Activated T-helper 9 cell treated with anti-CD3 and anti-CD28 coated beads, Interleukin-2, amount 50 U/mL, for 16 hours (primary cell): ENCODE data around the gene CRABP2.
A peak's percentile ranks its signal among the peaks of the same experiment; 100 is the strongest.

Experiments
- DNase-seq: peaks from one replicate; pipeline ENCODE4 v3.0.0-alpha.2; 2020; ENCODE audit warnings: low read depth

The CRABP2 gene

DNA sequence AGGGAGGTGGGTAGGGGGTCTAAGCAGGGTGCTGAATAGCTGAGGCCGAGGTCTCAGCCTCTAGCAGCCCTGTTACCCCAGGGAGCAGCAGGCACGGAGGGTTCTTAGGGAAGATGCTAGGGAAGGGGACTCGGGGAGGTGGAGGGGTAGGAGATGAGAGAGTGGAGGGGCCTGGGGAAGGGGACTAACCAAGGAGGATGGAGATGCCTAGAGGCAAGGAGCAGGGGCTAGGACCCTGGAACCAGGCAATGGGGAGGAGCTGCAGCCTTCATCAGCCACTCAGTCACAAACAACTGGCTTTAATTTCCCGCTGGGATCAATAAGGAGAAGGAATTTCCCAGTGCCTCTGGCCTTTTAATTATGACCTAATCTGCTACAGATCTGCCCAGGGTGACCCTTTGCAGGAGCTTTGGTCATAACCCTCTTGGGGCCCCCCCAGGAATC lies 2.9 kb upstream of the CRABP2 start:
- DNase-seq: no peak

DNA sequence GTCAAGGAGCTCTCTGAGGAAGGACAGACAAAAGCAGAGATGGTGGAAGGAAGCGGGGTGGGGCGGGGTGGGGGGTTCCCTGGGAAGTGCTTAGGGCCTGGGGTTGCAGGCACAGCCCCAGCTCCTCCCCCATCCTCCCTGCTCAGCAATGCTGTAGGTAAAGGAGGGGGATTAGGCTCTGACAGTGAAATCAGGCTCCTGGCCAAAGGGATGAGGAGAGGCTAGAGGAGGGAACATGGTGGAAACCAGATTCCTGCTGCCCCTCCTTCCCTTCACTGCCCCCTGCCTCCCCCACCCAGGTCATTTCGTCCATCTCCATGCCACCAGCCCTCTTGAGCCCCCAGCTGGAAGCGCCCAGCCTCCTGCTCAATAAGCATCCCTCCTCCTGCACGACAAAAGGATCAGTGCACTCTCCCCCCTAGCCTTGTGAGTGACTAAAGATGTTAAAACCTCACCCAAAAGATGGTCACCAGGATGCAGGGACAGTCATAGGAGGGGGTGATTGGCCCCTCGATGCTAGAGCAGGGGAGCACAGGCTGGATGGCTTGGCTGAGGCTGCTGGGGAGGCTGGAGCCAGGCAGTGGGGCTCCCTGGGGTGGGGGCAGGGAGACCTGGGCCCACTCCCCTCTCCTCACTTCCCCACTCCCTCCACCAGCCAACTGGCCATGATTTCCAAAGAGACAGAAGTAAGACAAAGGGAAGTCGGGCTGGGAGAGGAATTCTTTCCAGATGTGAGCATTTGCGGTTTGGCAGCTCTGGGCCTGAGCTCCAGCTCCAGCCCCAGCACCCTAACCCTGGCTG lies 2.2 kb upstream of the CRABP2 start:
- no peak for DNase-seq

DNA sequence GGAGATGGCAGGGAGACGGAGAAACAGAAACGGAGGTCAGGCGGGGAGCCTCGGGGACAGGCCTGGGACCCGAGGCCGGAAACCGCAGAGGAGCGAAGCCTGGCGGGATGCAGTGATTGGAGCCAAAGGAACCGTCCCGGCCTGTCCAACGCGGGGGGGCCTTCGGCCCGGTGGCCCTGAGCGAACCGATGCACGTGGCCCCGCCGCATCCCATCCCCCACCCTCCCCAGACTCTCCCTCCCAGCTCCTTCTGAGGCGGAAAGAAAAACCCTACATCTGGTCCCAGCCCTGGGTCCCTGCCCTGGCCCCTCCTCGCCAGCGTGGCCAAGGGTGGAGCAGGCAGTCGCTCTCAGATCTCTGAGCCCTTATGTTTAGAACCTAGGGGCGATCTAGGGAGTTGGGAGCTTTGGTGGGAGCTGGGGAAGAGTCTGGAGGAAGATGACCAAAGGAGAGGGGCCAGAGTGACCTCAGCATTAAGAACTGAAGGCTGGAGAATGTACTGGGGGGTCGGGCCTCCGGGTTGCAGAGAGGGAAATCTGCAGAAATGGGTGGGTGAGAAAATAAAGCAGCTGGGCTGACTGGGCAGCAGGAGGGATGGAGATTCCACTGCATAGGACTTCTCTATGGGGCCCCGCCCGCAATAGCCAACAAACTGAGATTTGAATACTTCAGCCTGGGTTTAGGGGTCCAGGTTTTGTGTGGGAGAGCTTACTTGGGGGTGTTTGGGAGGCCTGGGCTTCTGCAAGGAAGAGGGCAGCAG lies 1.5 kb upstream of the CRABP2 start:
- DNase-seq: no peak

DNA sequence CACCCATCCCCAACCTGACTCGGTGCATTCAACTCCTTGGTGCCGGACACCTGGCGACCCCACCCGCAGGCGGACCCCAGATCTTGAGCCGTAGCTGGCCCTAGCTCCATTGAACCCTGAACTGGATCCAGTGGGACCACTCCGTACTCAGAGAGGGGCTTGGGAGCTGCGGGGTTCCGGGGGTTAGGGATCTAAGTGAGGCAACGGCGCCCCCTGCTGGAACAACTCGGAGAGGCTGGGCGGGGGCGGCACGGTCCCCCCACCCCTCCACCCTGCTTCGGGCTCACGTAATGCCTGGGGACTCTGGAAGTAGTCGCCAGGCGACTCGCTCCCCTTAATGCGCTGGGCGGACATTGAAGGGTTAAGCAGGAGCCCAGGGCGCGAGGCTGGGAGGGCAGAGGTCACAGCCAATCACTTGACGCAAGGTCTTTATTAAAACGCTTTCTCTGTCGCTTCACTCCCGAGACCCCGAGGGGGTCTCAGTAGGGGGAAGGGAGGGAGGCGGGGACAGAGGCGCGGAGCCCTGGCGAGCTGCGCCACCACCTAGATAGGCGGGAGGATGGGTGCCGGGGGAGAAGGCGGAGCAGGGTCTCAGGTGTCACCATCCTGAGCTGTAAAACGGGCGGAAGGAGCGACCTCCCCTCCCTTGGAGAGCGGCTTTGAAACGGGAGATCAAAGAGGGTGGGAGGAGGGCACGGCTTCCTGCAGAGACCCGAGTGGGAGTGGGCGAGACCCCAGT lies 704 bp upstream of the CRABP2 start:
- peak; percentile 64 for DNase-seq

DNA sequence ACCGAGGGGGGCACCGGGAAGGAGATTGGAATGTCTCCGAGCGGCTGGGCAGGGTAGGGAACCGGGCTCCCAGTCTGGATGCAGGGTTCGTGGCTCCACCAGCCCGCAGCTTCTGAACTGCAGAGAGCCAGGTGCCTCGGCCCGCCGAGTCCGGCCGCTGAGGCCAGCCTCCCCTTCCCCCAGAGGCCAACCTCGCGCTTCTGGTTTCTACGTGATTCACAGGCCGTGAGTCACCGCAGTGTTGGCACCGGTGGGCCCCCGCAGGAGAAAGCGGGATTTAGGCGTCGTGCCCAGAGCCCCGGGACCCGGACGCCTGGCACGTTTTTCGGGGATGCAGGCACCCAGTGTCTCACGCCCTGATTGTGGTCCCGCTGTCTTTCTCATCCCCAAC lies 458 bp downstream of the CRABP2 start:
- DNase-seq: peak; percentile 41

DNA sequence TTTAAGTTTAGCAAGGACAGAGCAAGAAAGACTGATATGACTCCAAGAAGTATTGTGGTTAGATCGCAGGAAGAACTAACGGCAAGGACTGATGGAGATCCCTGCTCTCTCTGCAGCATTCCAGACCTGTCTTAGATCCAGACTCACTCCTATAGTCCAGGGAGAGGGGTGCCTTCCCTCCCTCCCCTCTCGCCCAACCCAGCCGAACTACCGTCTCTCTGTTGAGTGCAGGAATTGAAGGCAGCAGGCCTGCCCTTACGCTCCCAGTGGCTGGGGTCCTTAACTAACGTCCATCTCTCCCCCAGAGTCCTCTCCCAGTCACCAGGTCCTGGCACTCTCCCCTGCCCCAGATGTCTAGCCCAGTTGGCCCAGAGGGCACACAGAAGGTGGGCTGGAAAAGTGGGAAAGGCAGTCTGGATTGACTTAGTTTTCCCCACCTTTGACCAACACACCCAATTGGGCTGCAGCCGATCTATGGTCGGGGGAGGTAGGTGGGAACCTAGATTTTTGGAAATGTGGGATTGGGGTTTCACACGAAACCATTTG lies 1.1 kb downstream of the CRABP2 start:
- no peak for DNase-seq

DNA sequence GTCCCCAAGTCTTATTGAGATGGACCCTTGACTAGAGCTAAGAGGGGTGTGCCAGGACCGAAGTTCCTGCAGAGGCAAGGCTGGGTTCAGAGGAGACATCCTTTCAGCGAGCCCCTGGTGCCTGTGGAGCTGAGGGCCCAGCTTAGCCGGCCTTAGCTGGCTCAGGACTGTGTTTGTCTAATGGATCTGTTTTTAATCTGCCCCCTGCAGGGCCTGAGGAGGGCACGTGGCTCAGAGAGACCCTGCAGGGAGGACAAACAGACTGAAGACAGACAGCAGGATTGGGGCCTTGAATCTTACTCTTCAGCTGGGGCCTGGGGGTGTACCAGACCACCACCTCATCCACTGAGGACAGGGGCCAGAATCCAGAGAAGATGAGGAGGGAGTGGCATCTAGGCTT lies 1.6 kb downstream of the CRABP2 start:
- DNase-seq: no peak

DNA sequence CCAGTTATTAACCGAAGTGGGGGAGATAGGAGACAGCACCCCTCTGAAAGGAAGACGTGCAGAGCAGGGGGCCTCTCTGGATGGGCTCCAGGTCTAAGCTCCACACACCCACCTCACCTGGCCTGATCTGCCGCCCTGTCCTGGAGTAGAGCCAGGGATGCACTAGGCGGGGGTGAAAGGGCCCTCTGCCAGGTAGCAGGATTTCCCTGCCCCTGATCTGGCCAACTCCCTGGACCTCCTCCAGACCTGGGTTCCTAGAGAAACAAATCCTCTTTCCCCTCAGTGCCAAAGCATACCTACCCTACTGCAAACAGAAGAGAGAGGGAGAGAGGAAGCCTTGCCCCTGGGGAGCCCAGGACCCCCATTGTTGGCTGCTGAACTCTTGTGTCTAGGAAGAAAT lies 2.0 kb downstream of the CRABP2 start:
- no peak for DNase-seq

DNA sequence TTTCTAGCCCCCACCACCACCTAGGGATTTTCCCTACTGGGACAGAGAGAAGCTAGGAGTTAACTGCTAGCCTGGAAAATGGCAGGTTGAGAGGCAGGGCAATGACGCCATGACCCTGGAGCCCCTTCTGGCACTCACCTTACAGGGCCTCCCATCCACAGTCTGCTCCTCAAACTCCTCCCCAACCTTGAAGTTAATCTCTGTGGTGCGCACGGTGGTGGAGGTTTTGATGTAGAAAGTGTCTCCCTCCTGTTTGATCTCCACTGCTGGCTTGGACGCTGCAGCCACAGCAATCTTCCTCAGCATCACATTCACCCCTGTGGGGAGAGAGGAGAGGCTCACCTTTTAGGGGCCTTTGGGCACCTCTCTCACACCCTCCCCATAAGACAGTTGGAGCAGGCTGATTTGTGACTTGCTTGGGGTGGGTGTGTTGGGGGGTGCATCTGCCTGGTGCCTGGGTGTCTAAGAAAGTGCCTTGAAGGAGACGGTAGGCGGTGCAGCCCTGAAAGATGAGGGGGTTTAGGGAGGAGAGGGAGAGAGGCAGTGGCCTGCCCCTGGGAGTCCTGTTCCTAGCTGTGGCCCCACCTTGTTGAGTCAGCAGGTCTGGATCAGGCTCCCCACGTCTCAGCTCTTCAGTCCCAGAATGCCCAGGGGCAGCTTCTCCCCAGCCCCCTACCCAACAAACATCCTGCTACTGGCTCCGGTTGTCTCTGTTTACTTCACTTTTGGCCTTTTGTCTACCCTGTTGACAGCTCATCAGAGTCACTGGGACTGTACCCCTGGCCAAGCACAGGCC lies 4.4 kb downstream of the CRABP2 start:
- no peak for DNase-seq

DNA sequence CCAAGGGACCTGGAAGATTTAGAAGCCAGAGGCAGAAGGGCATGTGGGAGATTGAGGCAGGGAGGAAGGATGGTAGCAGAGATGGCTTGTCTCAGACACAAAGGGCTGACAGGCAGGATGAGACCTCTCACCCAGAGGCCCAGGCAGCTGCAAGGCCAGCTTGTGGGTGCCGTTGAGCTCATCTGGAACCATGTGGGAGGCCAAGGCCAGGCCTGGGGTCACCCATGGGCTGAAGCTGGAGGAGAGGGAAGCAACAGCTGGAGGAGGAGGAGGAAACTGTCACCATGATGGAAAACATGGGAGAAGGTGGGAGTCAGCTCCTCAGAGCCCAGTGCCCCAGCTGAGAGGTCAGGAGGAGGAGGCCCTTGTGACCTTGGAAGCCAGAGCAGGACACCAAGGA lies 6.4 kb downstream of the CRABP2 start:
- DNase-seq: no peak

DNA sequence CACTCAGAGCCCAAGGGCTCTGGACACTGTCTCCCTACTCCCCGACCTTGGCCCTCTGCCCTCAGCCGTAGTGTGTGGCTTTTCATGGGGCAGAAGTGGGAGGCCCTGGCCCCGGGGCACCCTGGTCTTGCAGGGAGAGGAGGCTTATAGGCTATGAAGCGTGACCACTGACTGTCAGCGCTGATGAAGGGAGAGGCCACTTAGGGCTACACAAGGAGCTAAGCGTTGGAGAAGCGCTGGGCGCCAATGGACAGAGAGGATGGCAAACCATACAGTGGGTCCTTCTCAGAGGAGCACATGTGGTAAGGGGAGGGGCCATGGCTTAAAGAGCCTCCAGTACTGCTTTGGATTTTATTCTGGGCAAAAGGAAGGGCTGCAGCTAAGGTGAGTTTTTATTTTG lies 7.9 kb downstream of the CRABP2 start:
- no peak for DNase-seq

DNA sequence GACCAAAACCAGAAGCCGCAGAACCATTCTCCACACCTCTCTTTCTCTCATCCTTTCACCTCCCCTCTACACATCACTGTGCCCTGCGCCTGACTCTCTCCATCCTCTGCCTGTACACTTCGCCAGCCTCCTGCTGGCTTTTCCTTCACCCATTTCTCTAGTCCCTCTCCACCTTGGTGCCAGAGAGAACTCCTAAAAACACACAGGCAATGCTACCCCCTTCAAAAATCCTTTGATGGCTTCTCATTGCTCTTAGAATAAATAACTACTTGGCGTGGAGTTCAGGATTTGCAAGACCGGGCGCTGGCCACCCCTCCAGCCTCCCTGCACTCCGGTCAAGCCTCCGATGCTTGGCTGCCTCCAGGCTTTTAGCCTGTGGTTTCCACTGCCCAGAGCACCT lies 8.6 kb downstream of the CRABP2 start:
- DNase-seq: no peak

DNA sequence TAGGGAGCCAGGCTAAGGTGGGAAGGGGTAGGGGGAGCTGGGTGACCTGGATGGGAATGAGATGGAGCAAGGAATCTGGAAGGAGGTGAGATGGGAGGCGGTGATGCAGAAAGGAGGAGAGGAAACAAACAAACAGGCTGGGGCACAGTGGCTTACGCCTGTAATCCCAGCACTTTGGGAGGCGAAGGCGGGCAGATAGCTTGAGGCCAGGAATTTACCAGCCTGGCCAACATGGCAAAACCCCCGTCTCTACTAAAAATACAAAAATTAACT lies 10.8 kb downstream of the CRABP2 start:
- no peak for DNase-seq

DNA sequence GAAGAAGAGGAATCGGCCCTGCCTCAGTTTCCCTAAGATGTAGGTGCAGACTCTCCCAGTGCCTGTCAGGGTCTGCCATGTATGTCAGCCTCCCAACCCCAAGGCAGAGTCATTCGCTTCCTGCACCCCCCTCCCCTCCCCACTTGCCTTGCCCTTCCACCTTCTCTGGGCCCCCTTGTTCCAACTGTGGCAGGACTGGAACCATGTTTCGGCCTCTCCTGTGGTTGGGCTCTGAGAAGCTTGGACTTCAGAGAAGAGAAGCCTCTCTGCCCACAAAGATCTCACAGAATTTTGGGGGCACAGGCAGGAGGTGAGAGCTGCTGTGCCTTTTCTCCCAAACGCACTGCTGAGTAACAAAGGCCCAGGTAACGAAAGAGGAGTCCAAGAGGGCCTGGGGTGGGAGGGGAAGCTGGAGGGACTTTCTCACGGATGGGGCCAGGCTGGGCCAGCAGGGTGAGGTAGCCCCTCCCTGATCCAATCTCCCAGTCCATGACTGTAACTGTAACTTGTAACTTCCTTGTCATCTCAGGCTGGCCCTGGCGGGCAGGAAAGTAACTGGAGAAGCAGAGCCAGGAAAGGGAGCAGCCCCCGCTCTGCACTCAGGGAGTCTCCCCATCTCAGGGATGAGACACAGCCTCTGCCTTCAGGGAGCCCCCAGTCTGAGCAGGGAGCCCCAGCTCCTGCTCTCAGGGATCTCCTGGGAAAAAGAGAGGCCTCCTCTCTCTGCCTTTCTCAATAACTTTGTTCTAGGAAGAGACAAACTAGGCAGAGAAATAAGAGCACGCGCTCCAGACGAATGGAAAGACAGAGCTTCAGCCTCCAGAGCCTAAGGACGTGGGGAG lies 11.3 kb downstream of the CRABP2 start:
- DNase-seq: no peak

DNA sequence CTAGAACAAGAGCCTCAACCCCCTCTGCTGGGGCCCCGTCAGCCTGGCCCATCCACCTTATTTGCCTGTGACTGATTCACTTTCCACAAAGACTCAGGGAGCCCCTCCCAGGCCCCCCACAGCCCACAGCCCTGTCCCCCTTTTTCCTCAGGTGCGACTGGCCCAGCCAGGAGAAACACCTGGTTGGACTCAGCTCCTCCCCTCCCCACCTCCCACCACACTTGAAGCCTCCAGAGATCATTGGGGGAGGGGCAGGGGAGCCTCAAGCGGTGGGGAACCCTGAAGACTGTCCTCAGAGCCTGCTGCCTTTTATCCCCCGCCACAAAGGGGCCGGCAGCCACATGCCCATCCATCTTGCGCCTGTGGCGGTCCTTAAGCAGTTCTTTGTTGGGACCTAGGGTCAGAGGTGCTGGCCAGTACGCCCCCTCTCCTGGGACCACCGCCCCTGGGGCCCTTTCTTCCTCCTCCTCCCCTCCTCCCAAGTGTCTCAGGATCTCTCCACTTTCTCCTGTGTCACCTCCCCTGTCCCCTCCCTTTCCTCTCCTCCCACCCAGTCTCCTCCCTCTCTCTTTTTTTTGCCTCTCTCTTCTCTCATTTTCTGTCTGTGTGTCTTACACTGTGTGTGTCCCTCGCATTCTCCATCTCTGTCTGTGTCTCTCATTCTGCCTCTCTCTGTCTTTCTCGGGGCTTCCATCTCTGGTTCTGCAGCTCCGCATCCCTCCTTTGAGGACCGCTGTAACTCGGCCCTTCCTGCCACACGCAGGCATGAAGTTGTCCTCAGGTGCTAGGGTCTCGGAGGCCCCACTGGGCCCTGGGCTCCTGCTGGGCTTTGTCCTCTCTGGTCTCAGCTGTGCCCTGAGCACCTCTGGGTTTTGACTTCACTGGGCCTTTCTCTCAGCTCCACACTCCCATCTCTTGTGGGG lies 12.2 kb downstream of the CRABP2 start:
- DNase-seq: no peak

DNA sequence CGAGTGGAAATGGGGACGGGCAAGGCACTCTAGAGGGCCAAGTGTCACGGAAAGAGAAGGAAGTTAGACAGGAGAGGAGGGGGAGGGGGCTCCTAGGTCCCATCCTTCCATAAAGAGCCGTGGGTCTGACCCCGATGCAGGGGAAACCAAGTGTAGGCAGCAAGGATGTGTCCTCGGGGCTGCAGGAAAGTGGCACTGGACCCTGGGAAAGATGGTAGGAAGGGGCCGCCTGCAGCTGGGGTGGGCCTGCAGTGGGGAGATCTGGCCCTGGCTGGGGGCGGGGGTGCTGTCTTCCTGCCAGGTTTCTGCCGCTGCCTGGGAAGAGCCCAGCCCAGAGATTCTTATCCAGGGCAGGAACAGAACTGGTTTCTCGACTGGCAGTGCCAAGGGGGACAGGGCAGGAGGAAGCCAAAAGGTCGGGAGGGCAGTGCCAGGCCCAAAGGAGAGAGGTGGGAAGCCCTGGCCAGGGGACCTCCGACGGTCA lies 12.9 kb downstream of the CRABP2 start:
- no peak for DNase-seq

DNA sequence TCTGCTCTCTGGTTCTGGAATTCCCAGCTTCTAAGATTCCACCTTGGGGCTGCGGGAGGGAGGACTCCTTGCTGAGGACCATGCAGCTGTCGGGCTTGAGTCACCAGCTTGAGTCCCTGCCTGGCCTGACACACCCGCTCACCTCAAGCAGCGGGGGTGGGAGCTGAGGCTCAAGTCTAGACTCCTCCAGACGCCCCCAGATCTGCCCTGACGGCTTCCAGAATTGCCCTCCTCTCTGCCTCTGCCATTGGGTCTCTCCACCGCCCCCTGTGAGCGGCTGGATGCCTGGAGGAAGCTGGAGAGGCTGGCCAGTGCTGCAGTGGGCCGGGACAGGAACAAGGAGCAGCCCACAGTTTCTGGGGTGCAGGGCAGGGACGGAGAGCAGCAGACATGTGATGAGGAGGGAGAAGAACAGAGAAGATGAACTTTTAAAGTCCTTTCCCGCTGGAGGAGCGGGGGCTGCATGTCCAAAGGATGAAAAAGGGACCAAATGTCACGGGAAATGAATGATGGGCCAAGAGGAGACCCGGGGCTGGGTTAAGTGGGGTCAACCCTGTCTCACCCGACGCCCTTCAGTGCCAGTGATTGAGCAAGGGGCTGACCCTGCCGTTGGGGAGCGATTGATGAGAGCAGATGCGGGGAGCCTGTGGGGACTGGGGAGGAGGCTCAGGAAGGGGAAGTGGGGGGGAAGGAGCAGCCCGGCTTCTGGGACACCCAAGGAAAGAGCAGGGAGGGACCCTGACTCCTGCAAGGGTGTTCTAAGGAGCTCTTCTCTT lies 13.5 kb downstream of the CRABP2 start:
- DNase-seq: no peak

DNA sequence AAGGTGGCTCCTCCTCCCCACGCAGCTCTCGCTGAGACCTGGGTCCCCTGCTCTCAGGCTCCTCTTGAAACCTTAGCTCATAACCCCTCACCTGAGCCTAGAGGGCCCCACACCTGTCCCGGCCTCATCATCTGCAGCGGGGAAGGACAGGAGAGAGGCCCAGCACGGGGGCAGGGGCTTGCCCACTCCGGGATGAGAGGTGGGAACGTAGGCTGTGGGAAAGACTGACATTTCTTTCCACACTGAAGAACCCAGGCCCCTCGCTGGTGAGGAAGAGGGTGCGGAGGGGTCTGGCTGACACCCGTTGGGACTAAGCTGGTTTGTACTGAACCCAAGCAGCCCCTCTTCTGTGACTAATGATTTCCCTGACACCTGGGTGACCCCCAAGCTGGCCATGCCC lies 14.2 kb downstream of the CRABP2 start:
- DNase-seq: no peak

DNA sequence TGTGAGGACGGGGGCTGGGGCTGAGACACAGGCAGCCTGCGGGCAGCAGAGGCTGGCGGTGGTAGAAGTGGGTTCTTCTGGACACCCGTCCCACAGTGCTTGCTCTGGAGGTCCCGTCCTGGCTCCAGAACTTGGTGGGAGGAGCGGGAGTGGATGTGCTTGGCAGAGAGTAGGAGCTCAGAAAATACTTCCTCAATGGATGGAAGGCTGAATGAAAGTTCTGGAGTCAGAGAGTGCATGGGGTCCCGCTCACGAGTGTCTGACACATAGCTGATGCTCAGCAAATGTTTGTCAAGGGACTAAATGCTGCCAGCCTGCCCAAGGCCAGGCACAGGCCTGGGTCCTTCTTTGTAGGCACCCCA lies 14.7 kb downstream of the CRABP2 start:
- no peak for DNase-seq
